G401 (cell line): ENCODE measurements around the gene FAM241B. TPM values are rescaled to one million over a fixed set of nuclear protein-coding genes. Genes with fewer than 3 reads are reported as not detected.
A peak's percentile ranks its signal among the peaks of the same experiment; 100 is the strongest.

ENCODE experiments used
- DNase-seq: peaks from one replicate; pipeline ENCODE4 v3.0.0-alpha.2; 2015; ENCODE audit warnings: low spot score
- in situ Hi-C: cut with HindIII; loops from 2 replicates; pipeline ENCODE4 v1.10.0; 2016; ENCODE audit warnings: low sequenced_read_pairs, mixed read lengths
- total RNA-seq: library from RNA; depleted of rRNA; stranded (reverse); fragments of >200 nt; shearing (Covaris generic); gene quantifications from 2 replicates; pipeline ENCODE4 v1.2.3, GENCODE V29; 2014

FAM241B gene
- total RNA-seq, 1 experiment from 2014 or later: 27.8 TPM

- no peak for DNase-seq
- in situ Hi-C loops: no loop called here
Measured at GRCh38 chr10:69661414-69662172, 31.5 kb downstream of the FAM241B start.

GRCh38 chr10:69662173-69662877, 32.3 kb downstream of the FAM241B start:
- in situ Hi-C loops: no loop called here

GRCh38 chr10:69662901-69663300, 32.9 kb downstream of the FAM241B start:
- in situ Hi-C loops: no loop called here
- no peak for DNase-seq

More at GRCh38 chr10:69662173-69662877, 32.3 kb downstream of the FAM241B start:
- peak; percentile 42 for DNase-seq

GRCh38 chr10:69663369-69663947, 33.4 kb downstream of the FAM241B start:
- DNase-seq: no peak
- in situ Hi-C loops: no loop called here

GRCh38 chr10:69665474-69666320, 35.6 kb downstream of the FAM241B start:
- in situ Hi-C loops: no loop called here
- no peak for DNase-seq

GRCh38 chr10:69666756-69667155, 36.7 kb downstream of the FAM241B start:
- in situ Hi-C loops: no loop called here
- DNase-seq: no peak

GRCh38 chr10:69668721-69669120, 38.7 kb downstream of the FAM241B start:
- no peak for DNase-seq
- in situ Hi-C loops: no loop called here

GRCh38 chr10:69669409-69669808, 39.4 kb downstream of the FAM241B start:
- in situ Hi-C loops: no loop called here

GRCh38 chr10:69673521-69673920, 43.5 kb downstream of the FAM241B start:
- in situ Hi-C loops: no loop called here
- no peak for DNase-seq

More at GRCh38 chr10:69669409-69669808, 39.4 kb downstream of the FAM241B start:
- no peak for DNase-seq

GRCh38 chr10:69674786-69675185, 44.7 kb downstream of the FAM241B start:
- in situ Hi-C loops: no loop called here

GRCh38 chr10:69676301-69676700, 46.3 kb downstream of the FAM241B start:
- DNase-seq: no peak
- in situ Hi-C loops: no loop called here

More at GRCh38 chr10:69674786-69675185, 44.7 kb downstream of the FAM241B start:
- no peak for DNase-seq

- no peak for DNase-seq
- in situ Hi-C loops: no loop called here
Measured at GRCh38 chr10:69677985-69678654, 48.1 kb downstream of the FAM241B start.

- in situ Hi-C loops: no loop called here
- no peak for DNase-seq
Measured at GRCh38 chr10:69679736-69680135, 49.7 kb downstream of the FAM241B start.

GRCh38 chr10:69680610-69681009, 50.6 kb downstream of the FAM241B start:
- no peak for DNase-seq
- in situ Hi-C loops: no loop called here

- in situ Hi-C loops: no loop called here
- no peak for DNase-seq
Measured at GRCh38 chr10:69681436-69681835, 51.4 kb downstream of the FAM241B start.

GRCh38 chr10:69682955-69683474, 53.0 kb downstream of the FAM241B start:
- in situ Hi-C loops: no loop called here
- no peak for DNase-seq
